Activated naive CD4-positive, alpha-beta T cell treated with anti-CD3 and anti-CD28 coated beads, Interleukin-2, amount 10 ng/mL, durations not matched to agents 7 days and 5 days (primary cell): ENCODE results near the gene BCAS3.

Experiments used
- CTCF ChIA-PET: fragments of 350-600 bp; sonication (Branson Sonifier 250); formaldehyde crosslinking; loops from one replicate; lab custom pipeline; 2021; ENCODE audit warnings: antibody characterized with exemption; lab: Charles Lee
- DNase-seq: peaks from one replicate; pipeline ENCODE4 v3.0.0-alpha.2; 2020
- H3K27ac Mint-ChIP-seq: one replicate; pipeline ENCODE4 v1.8.0; 2021; ENCODE audit warnings: mild to moderate bottlenecking, moderate library complexity, mixed read lengths
- H3K27me3 Mint-ChIP-seq: one replicate; pipeline ENCODE4 v1.8.0; 2021; ENCODE audit warnings: mild to moderate bottlenecking, mixed read lengths
- H3K36me3 Mint-ChIP-seq: one replicate; pipeline ENCODE4 v1.8.0; 2021; ENCODE audit warnings: mixed read lengths
- H3K4me1 Mint-ChIP-seq: one replicate; pipeline ENCODE4 v1.8.0; 2021; ENCODE audit warnings: mixed read lengths
- H3K4me3 Mint-ChIP-seq: one replicate; pipeline ENCODE4 v1.8.0; 2021; ENCODE audit warnings: mild to moderate bottlenecking, moderate library complexity, mixed read lengths
- H3K9me3 Mint-ChIP-seq: one replicate; pipeline ENCODE4 v1.8.0; 2021; ENCODE audit warnings: mixed read lengths

Gene BCAS3

GRCh38 chr17:61261001-61261637 lies 583.5 kb downstream of the BCAS3 start:
- Mint-ChIP-seq H3K27ac (no peak overlapping the region), H3K4me1 (no peaks in the 10 kb centered on the region), H3K36me3 (no peaks in the 10 kb centered on the region), H3K4me3 (no peak overlapping the region), H3K27me3 (no peaks in the 10 kb centered on the region), H3K9me3 (no peaks in the 10 kb centered on the region)
- CTCF ChIA-PET, result no interaction called here
- no peak for DNase-seq

- Mint-ChIP-seq H3K27ac (no peak overlapping the region), H3K36me3 (no peaks in the 10 kb centered on the region), H3K4me3 (no peak overlapping the region), H3K27me3 (no peaks in the 10 kb centered on the region), H3K9me3 (no peaks in the 10 kb centered on the region), H3K4me1 (no peaks in the 10 kb centered on the region)
- no peak for DNase-seq
- CTCF ChIA-PET, result no interaction called here
Observed at GRCh38 chr17:61265397-61265796, 587.7 kb downstream of the BCAS3 start.

- no peaks in the 10 kb centered on the region for H3K4me1 Mint-ChIP-seq
- H3K4me3 Mint-ChIP-seq, result no peak overlapping the region
- H3K9me3 Mint-ChIP-seq, result no peaks in the 10 kb centered on the region
- H3K36me3 Mint-ChIP-seq, result no peaks in the 10 kb centered on the region
- no peak overlapping the region for H3K27ac Mint-ChIP-seq
- CTCF ChIA-PET, result interaction anchor here (0.7 kb wide), 1 partner anchor 9 kb away, joined by 3 read pairs; no protein-coding TSS in a partner anchor
- no peak for DNase-seq
- no peaks in the 10 kb centered on the region for H3K27me3 Mint-ChIP-seq
Observed at GRCh38 chr17:61267847-61268246, 590.2 kb downstream of the BCAS3 start.

- Mint-ChIP-seq H3K27me3 (no peaks in the 10 kb centered on the region), H3K27ac (no peak overlapping the region), H3K4me3 (no peak overlapping the region), H3K4me1 (peaks cover 12% of the 10 kb centered on the region), H3K36me3 (no peaks in the 10 kb centered on the region), H3K9me3 (peaks cover 2% of the 10 kb centered on the region)
- DNase-seq, result no peak
- CTCF ChIA-PET, result no interaction called here
Observed at GRCh38 chr17:61275395-61275794, 597.7 kb downstream of the BCAS3 start.

- Mint-ChIP-seq H3K27ac (peak overlapping the region; percentile 3), H3K4me1 (peaks cover 14% of the 10 kb centered on the region), H3K9me3 (peaks cover 2% of the 10 kb centered on the region), H3K4me3 (no peak overlapping the region), H3K36me3 (no peaks in the 10 kb centered on the region), H3K27me3 (no peaks in the 10 kb centered on the region)
- CTCF ChIA-PET, result interaction anchor here (0.6 to 1.0 kb wide), 2 partner anchors 16 to 268 kb away, joined by 3 read pairs; no protein-coding TSS in a partner anchor
- no peak for DNase-seq
Observed at GRCh38 chr17:61276806-61277205, 599.2 kb downstream of the BCAS3 start.

- no peak overlapping the region for H3K27ac Mint-ChIP-seq
- CTCF ChIA-PET, result no interaction called here
- no peak for DNase-seq
- H3K9me3 Mint-ChIP-seq, result peaks cover 2% of the 10 kb centered on the region
- no peak overlapping the region for H3K4me3 Mint-ChIP-seq
- no peaks in the 10 kb centered on the region for H3K27me3 Mint-ChIP-seq
- no peaks in the 10 kb centered on the region for H3K36me3 Mint-ChIP-seq
- H3K4me1 Mint-ChIP-seq, result peaks cover 20% of the 10 kb centered on the region
Observed at GRCh38 chr17:61279476-61280145, 602.0 kb downstream of the BCAS3 start.

- no peak for DNase-seq
- H3K9me3 Mint-ChIP-seq, result peaks cover 2% of the 10 kb centered on the region
- H3K36me3 Mint-ChIP-seq, result no peaks in the 10 kb centered on the region
- H3K27ac Mint-ChIP-seq, result no peak overlapping the region
- no peaks in the 10 kb centered on the region for H3K27me3 Mint-ChIP-seq
- no peak overlapping the region for H3K4me3 Mint-ChIP-seq
- CTCF ChIA-PET, result no interaction called here
- peaks cover 20% of the 10 kb centered on the region for H3K4me1 Mint-ChIP-seq
Observed at GRCh38 chr17:61280338-61280737, 602.7 kb downstream of the BCAS3 start.

- H3K36me3 Mint-ChIP-seq, result no peaks in the 10 kb centered on the region
- no peaks in the 10 kb centered on the region for H3K27me3 Mint-ChIP-seq
- H3K4me1 Mint-ChIP-seq, result peaks cover 20% of the 10 kb centered on the region
- no peak for DNase-seq
- H3K4me3 Mint-ChIP-seq, result no peak overlapping the region
- CTCF ChIA-PET, result no interaction called here
- peaks cover 2% of the 10 kb centered on the region for H3K9me3 Mint-ChIP-seq
- H3K27ac Mint-ChIP-seq, result no peak overlapping the region
Observed at GRCh38 chr17:61280851-61281250, 603.2 kb downstream of the BCAS3 start.

- Mint-ChIP-seq H3K36me3 (no peaks in the 10 kb centered on the region), H3K9me3 (peaks cover under 1% of the 10 kb centered on the region), H3K27me3 (no peaks in the 10 kb centered on the region), H3K27ac (no peak overlapping the region), H3K4me3 (no peak overlapping the region), H3K4me1 (peaks cover 20% of the 10 kb centered on the region)
- CTCF ChIA-PET, result no interaction called here
- no peak for DNase-seq
Observed at GRCh38 chr17:61282377-61282776, 604.7 kb downstream of the BCAS3 start.

- peaks cover 20% of the 10 kb centered on the region for H3K4me1 Mint-ChIP-seq
- H3K36me3 Mint-ChIP-seq, result no peaks in the 10 kb centered on the region
- CTCF ChIA-PET, result no interaction called here
- no peaks in the 10 kb centered on the region for H3K27me3 Mint-ChIP-seq
- H3K27ac Mint-ChIP-seq, result no peak overlapping the region
- no peak for DNase-seq
- H3K9me3 Mint-ChIP-seq, result no peaks in the 10 kb centered on the region
- no peak overlapping the region for H3K4me3 Mint-ChIP-seq
Observed at GRCh38 chr17:61283043-61283442, 605.4 kb downstream of the BCAS3 start.

GRCh38 chr17:61284174-61284573 lies 606.5 kb downstream of the BCAS3 start:
- DNase-seq, result no peak
- no peaks in the 10 kb centered on the region for H3K36me3 Mint-ChIP-seq
- no peak overlapping the region for H3K27ac Mint-ChIP-seq
- CTCF ChIA-PET, result no interaction called here
- H3K4me1 Mint-ChIP-seq, result peaks cover 19% of the 10 kb centered on the region
- no peaks in the 10 kb centered on the region for H3K27me3 Mint-ChIP-seq
- H3K4me3 Mint-ChIP-seq, result no peak overlapping the region
- no peaks in the 10 kb centered on the region for H3K9me3 Mint-ChIP-seq

- no peak overlapping the region for H3K4me3 Mint-ChIP-seq
- CTCF ChIA-PET, result no interaction called here
- no peaks in the 10 kb centered on the region for H3K36me3 Mint-ChIP-seq
- no peak for DNase-seq
- H3K27ac Mint-ChIP-seq, result no peak overlapping the region
- peaks cover 13% of the 10 kb centered on the region for H3K4me1 Mint-ChIP-seq
- H3K9me3 Mint-ChIP-seq, result no peaks in the 10 kb centered on the region
- no peaks in the 10 kb centered on the region for H3K27me3 Mint-ChIP-seq
Observed at GRCh38 chr17:61284746-61285145, 607.1 kb downstream of the BCAS3 start.

- peaks cover 6% of the 10 kb centered on the region for H3K4me1 Mint-ChIP-seq
- DNase-seq, result no peak
- CTCF ChIA-PET, result no interaction called here
- no peaks in the 10 kb centered on the region for H3K27me3 Mint-ChIP-seq
- no peaks in the 10 kb centered on the region for H3K36me3 Mint-ChIP-seq
- H3K27ac Mint-ChIP-seq, result no peak overlapping the region
- no peaks in the 10 kb centered on the region for H3K9me3 Mint-ChIP-seq
- H3K4me3 Mint-ChIP-seq, result no peak overlapping the region
Observed at GRCh38 chr17:61285526-61286320, 608.1 kb downstream of the BCAS3 start.

GRCh38 chr17:61286449-61286848 lies 608.8 kb downstream of the BCAS3 start:
- no peak for DNase-seq
- CTCF ChIA-PET, result no interaction called here
- H3K27me3 Mint-ChIP-seq, result no peaks in the 10 kb centered on the region
- no peaks in the 10 kb centered on the region for H3K36me3 Mint-ChIP-seq
- H3K4me1 Mint-ChIP-seq, result peaks cover 6% of the 10 kb centered on the region
- H3K9me3 Mint-ChIP-seq, result no peaks in the 10 kb centered on the region
- no peak overlapping the region for H3K27ac Mint-ChIP-seq
- H3K4me3 Mint-ChIP-seq, result no peak overlapping the region
